Stimulated activated CD8-positive, alpha-beta memory T cell treated with anti-CD3 and anti-CD28 coated beads, Interleukin-7, amount 100 ng/mL, for 4 hours (primary cell): Measurements from ENCODE around the gene MGAT2.
"Not testable (repeated sequence)": the region's sequence is repeated elsewhere in the genome, so short reads cannot be mapped to it uniquely, and the experiment has no call there.

ENCODE experiments used
- DNase-seq, 2 donors: peaks; one replicate each; pipeline ENCODE4 v3.0.0-alpha.2; 2020; ENCODE audit warnings: low read depth in 2 of 2

Gene MGAT2

GRCh38 chr14:49612251-49612650, 8.3 kb upstream of the MGAT2 start:
- DNase-seq = no peak

GRCh38 chr14:49612671-49613070, 7.9 kb upstream of the MGAT2 start:
- DNase-seq = no peak

DNA sequence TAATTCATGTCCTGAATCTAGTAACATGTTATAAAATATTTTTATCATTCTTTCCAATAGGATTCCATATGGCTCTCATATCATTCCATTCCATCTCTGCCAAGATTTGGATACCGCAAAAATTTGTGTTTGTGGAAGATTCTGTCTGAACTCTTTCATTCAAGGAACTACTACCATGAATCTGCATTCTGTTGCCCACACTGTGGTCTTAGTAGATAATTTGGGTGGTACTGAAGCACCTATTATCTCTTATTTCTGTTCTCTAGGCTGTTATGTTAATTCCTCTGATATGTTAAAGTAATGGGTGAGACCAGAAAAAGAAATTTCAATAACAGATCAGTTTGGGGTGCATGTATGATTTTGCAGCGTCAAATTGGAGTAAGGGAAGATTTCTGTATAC, 6.4 kb upstream of the MGAT2 start:
- DNase-seq = no peak

GRCh38 chr14:49615776-49616175, 4.8 kb upstream of the MGAT2 start:
- DNase-seq = no peak

DNA sequence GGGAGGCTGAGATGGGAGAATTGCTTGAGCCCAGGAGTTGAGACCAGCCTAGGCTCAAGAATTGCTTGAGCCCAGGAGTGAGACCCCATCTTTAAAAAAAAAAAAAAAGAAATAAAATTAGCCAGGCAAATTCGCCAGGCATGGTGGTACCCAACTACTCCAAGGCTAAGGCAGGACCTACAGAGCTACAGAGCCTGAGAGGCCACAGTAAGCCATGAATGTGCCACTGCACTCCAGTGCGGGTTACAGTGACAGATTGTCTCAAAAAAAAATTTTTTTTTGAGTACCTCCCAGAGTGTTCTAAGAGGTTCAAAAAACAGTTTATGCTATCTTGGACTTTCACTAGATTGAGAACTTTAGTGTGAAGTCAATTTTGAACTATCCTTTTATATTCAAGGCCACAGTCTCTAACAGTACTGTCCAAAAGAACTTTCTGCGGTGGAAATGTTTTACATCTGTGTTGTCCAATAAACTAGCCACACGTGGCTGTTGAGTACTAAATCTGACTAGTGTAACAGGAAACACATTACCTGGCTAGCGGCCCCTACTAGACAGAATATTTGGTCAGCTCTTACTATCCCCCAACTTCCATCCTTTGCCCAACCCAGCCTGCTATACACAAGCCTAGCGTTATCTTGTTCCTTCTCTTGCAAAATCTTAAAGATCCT, 2.6 kb upstream of the MGAT2 start:
- DNase-seq = no peak

DNA sequence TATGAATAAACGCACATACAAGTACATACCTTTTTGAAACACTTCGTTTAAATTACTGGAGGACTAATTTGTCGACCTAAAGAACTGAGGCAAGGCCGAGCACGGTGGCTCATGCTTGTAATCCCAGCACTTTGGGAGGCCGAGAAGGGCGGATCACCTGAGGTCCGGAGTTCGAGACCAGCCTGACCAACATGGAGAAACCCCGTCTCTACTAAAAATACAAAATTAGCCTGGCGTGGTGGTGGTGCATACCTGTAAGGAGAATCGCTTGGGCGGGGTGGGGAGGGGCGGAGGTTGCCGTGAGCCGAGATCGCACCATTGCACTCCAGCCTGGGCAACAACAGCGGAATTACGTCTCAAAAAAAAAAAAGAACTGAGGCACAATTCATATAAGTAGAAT, 1.3 kb upstream of the MGAT2 start:
- DNase-seq = not testable (repeated sequence)

GRCh38 chr14:49619730-49620129, 869 bp upstream of the MGAT2 start:
- no peak for DNase-seq

- DNase-seq = peak in 1 of 2 donors; percentile 57
These were observed 699 bp downstream of the MGAT2 start for GRCh38 chr14:49621114-49621881.

GRCh38 chr14:49622022-49622607, 1.5 kb downstream of the MGAT2 start:
- no peak for DNase-seq

DNA sequence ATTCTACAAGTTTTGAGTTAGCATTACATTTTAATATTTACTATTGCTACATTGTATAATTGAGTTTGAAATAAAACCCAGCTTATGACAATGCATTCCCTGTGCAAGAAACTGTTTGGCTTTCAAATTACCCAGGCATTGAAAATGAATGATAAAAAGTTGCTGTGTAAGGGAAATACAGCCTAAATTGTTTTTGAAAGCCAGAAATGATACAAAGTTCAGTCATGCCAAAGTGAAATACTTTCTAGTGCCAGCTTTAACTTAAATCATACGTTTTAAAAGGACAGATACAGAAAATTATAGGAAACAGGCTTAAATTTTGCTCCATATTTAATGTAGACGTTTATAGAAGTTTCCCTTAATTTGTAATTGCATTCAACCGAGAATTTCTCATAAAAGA, 2.8 kb downstream of the MGAT2 start:
- no peak for DNase-seq

DNA sequence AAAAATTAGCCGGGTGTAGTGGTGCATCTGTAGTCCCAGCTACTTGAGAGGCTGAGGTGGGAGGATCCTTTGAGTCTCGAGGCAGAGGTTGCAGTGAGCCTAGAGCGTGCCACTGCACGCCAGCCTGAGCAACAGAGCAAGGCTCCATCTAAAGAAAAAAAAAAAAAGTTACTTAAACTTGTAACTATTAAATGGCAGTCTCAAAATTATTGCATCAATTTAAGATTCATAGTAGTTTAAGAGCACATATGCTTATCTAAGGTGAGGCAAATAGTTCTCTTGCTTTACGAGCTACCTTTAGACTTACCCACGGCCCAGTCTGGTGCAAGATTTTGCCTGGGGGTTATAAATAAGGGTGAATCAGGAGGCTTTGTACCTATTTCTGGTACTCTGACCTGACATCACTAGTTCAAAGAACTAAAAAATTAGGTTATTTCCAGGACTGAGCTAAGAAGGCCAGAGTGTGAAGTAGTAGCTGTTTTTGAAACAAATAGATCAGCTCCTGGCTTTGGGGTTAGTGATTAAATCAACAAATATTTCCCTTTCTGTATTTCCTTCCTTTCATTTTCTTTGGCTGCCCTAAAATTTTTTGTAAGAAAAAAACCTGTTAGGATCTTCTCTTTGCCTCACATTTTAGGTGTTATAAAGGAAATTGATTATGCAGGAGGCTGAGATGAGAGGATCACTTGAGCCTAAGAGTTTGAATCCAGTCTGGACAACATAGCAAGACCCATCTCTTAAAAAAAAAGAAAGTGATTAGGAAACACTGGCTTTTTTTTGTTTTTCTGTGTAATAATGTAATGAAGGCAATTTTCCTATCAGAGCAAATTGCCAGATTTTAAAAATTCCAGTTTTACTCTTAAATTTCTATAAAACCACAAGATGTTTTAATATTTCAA, 3.6 kb downstream of the MGAT2 start:
- no peak for DNase-seq

DNA sequence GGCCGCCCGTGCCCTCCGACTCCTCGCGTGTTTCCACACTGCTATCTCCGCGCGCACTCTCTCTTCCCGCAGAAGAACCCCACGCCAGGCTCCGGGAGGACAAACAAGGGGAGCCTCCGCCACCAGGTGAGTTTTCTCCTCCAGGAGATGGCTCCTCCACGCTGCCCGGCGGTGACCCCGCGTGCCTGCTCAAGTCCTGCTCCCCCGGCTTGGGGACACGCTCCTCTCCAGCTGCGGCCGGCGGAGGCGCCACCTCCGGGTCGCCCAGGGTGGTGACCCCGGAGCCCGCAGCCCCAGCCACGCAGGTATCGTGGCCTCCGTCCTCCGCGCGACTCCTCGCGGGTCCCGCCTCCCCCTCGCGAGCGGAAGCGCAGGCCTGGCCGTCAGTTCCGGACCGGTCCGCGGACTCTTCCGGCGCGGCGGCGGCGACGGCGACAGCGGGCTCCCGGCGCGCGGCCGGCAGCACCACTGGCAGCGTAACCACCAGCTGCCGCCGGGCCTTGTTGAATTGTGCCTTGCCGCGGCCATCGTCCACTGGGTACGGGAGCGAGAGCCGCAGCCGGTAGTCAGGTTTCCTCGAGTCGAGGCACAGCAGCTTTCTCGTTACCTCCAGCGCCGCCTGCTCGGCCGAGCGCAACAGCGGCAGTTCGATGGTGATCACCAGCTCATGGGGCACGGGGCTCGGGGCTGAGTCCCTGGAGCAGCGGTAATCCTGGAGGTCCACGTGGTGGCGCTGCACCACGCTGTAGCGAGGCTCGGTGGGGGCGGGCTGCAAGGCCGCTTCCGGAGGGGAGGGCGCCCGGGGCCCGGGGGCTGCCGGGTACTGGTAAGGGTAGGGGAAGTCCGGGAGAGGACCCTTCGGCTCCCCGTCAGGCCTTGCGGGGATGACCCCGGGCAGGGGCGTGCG, 13.3 kb downstream of the MGAT2 start:
- DNase-seq = peak; percentile 91 to 94

DNA sequence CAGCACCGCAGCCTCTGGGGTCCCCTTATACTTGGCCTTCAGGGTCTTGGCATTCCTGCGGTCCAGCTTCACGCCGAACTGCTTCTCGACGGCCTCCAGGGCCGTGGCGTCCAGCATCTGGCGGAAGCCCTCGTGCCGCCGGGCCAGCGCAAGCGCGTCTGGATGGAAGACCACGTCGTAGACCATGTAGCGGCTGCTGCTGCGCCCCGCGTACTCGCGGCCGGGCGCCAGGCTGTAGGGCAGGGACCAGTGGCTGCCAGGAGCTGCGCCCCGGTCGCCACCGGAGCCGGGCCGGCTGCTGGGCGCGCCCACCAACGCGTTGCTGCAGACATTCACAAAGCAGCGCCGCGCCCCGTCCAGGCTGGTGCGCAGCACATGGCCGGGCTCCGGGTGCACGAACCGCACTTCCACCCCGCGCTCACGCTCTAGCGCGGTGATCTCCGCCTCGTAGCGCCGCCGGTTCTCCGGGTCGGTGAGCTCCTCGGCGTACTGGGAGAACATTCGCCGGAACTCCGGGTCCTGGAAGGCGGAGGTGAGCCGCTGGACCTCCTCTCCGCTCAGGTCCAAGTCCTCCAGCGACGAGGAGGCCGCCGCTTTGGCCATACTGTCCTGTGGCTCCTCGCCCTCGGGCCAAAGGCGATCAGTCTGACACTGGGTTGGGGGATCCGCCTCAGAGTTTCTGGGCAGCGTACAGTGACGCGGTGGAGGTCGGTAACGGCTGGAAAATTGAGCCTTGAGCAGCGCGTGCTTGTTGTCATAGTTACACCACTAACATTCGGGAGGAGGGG, 14.1 kb downstream of the MGAT2 start, which contains the start of gene DNAAF2:
Gene DNAAF2 (minus strand): TSS at position 698 of the 788 bp plus-strand sequence. CDS start 95 bp downstream, at position 603.
- peak; percentile 46 to 56 for DNase-seq

DNA sequence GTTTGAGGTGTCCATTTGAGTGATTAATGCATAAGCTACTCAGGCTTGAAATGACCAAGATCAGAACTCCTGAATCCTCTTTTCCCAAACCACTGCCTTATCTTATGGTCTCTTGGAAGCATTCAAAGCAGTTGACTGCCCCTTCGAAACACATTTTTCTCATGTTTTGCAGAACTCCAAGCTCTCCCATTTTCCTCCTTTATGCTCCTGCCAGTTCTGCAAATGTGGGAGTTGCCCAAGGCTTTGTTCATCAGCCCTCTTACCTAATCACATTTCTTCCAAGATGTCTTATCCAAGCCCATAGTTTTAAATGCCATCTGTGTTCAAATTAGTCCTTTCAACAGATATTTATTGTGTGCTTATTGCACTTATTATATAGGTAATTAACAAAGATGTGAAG, 16.3 kb downstream of the MGAT2 start:
- no peak for DNase-seq

DNA sequence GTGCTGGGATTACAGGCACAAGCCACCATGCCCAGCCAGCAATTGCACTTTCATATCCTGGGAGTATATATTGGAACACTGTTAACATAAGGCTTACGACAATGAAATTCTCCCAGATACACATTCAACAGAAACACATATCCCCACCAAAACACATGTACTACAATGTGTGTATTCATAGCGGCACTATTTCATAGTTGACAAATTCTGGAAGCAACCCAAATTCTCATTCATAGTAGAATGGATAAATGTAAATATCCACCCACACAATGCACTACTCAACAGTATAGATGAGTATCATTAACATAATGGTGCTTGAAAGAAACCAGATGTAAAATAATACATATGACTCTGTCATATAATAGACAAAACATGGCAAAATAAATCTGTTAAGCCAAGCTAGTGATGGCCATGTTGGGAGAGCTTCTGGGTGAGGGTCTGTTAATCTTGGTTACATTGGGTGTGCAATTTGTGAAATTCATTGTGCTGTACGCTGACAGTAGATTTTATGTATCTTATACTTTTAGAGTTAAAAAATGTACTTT, 17.0 kb downstream of the MGAT2 start:
- no peak for DNase-seq

DNA sequence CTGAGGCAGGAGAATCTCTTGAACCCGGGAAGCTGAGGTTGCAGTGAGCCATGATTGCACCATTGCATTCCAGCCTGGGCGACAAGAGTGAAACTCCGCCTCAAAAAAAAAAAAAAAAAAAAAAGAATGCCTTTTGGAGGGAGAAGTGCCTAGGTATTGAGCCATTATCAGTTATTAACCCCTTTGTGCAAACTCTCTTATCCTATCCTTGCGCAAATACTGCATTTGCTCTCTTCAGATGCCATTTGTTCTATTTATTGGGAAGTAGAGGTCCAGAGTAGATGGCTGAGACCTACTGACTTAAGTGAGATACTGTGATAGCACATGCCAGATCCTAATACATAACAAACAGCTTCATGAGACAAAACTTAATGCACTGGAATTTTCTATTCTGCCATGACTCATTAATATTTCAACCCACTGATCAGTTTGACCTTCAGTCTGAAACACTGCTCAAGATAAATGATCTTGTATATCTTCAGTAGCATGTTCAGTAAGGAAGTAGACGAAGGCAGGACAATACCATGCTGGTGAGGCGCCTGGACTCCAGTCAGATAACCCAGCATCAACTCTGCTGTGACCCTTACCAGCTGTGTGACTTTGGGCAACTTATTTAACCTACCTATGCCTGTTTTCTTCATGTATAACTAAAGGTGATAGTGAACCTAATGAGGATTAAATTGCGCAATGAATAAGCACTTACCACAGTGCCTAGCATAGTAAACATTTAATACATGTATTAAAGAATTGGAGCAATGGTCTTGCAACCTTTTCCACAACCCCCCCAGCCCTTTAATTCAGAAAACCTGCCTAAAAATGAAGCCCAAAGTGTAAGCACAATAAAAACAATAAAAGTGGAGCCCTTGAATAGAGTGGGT, 20.2 kb downstream of the MGAT2 start:
- no peak for DNase-seq

- no peak for DNase-seq
These were observed 21.1 kb downstream of the MGAT2 start for GRCh38 chr14:49641697-49642129.

DNA sequence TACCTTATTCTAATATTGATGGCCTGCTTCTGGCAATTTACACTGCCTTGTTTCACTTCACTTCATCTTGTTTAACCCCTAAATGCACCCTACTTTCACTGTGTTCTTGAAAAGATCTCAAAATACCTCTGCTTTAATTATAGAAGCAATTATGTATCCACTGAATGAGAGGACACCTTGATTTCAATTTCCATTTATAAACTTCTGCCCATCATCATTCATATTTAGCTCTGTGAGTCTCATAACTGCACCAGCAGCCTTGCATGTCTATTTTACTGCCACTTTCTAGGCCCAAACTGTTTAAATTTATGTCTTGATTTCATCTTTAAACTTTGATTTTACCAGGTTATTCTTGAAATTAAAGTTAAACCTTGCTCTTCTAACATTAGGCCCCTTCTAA, 21.6 kb downstream of the MGAT2 start:
- no peak for DNase-seq

- no peak for DNase-seq
These were observed 32.9 kb downstream of the MGAT2 start for GRCh38 chr14:49653508-49653907.
